Right cardiac atrium (tissue), 5 donors: ENCODE results near the gene GRM4. TPM values are rescaled to one million over a fixed set of nuclear protein-coding genes. Genes with fewer than 3 reads are reported as not detected.

Source experiments
- ATAC-seq, 2 donors: fragments of 200-7000 bp; cut with Tn5 transposase; one replicate each; pipeline versions ENCODE4 v1.8.0 to v1.9.1; 2020; ENCODE audit warnings: moderate library complexity in 2 of 2, mild to moderate bottlenecking in 1 of 2
- DNase-seq, 3 donors: peaks; one replicate each; pipeline ENCODE4 v3.0.0-alpha.2; 2020
- H3K27ac ChIP-seq: one replicate; pipeline ENCODE4 v1.5.1; 2013; ENCODE audit warnings: mild to moderate bottlenecking, low read length, control low read depth, moderate library complexity
- H3K27me3 ChIP-seq: one replicate; pipeline ENCODE4 v1.6.1; 2013; ENCODE audit not compliant: control insufficient read depth, insufficient read depth
- H3K4me1 ChIP-seq: one replicate; pipeline ENCODE4 v1.6.1; 2013; ENCODE audit warnings: low read length; ENCODE audit not compliant: control insufficient read depth, insufficient read depth
- H3K4me3 ChIP-seq: one replicate; pipeline ENCODE4 v1.5.1; 2013; ENCODE audit warnings: low read length, control low read depth
- H3K9me3 ChIP-seq: one replicate; pipeline ENCODE4 v1.6.1; 2013; ENCODE audit warnings: low read length; ENCODE audit not compliant: control insufficient read depth
- WGBS: extraction: QIAGEN DNeasy Blood & Tissue Kit; methylation state at CpG from one replicate; pipeline ENCODE4 v1.1.7; 2013; 5-methylcytosine and 5-hydroxymethylcytosine counted together
- intact Hi-C, 4 donors: fragments of 100-400 bp; cut with DNase I; formaldehyde crosslinking; loops; one replicate each; pipeline versions ENCODE4 v1.11.0 to v1.14.0; 2022 to 2023
- polyA plus RNA-seq: library from polyadenylated mRNA; stranded (reverse); fragments of 200-250 nt; gene quantifications from one replicate; pipeline ENCODE4 v1.2.3, GENCODE V29; 2013
- total RNA-seq, 4 donors: library from RNA; stranded (reverse); fragmentation: NEBNext Ultra II Directional; extraction: Animal tissue kit (Norgen Biotek cat#: 25700); gene quantifications; one replicate each; pipeline ENCODE4 v1.2.1, GENCODE V29; 2021
- donor health status: healthy with polysubstance abuse.
- donor health status: DM: no; HTN: yes; CAD: no.
- donor health status: DM: no; HTN: no; CAD: no.
- donor health status: DM: no; HTN: yes; CAD: no; lungs with severe emphysema.
- donor health status: DM: yes; HTN: yes; CAD: no.

GRM4 gene
- total and polyA plus RNA-seq, 5 donors = not detected

- ATAC-seq (no peak), DNase-seq (no peak)
- Histone ChIP-seq H3K4me1 (peaks cover 4% of the 10 kb centered on the region), H3K27me3 (no peaks in the 10 kb centered on the region), H3K27ac (no peak overlapping the region), H3K9me3 (no peaks in the 10 kb centered on the region), H3K4me3 (no peak overlapping the region)
- 91% methylated on average over 5 of the region's 5 CpGs for WGBS
- intact Hi-C loops = loop anchor here in 1 of 4 donors (10.0 kb wide), 1 partner anchor 365 kb away; no protein-coding TSS in a partner anchor
Measured at GRCh38 chr6:34140075-34140474, 5.8 kb downstream of the GRM4 start.

DNA sequence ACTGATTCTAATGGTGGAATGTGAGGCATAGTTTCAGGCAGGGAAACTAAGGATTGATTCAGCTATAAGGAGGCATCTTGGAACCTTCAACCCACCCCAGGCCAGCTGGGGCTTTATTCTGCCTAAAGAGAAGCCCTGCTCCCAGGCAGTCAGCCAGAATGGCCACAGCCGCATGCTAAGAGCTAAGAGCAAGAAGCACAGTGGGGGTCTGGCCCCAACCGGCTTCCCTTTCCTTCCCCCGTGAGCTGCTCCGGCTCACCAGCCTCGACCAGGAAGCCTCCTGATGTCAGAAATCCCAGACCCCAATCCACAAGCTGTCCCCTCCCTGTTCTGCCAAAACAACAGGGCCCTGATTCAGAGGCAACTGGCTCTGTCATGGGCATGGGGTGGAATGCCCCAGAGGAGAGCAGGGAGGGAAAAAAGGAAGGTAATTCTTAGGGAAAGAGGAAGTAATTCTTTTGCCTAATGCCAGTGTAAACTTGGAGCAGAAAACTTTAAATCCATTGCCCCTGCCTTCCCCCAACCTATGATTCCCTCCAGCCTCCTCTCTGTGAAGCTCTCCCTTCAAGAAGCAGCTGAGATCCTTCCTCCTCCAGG lies 6.9 kb downstream of the GRM4 start:
- DNase-seq (no peak), ATAC-seq (no peak)
- Histone ChIP-seq H3K9me3 (no peaks in the 10 kb centered on the region), H3K27me3 (no peaks in the 10 kb centered on the region), H3K4me1 (peaks cover 3% of the 10 kb centered on the region), H3K27ac (no peak overlapping the region), H3K4me3 (no peak overlapping the region)
- WGBS = 20% methylated on average over 5 of the region's 5 CpGs
- intact Hi-C loops = no loop called here

- Histone ChIP-seq H3K4me3 (no peak overlapping the region), H3K27ac (no peak overlapping the region), H3K9me3 (no peaks in the 10 kb centered on the region), H3K4me1 (no peaks in the 10 kb centered on the region), H3K27me3 (no peaks in the 10 kb centered on the region)
- intact Hi-C loops = no loop called here
- no peak for ATAC-seq
- WGBS = 60% methylated on average over 4 of the region's 4 CpGs
- no peak for DNase-seq
Measured at GRCh38 chr6:34138191-34138590, 7.7 kb downstream of the GRM4 start.

DNA sequence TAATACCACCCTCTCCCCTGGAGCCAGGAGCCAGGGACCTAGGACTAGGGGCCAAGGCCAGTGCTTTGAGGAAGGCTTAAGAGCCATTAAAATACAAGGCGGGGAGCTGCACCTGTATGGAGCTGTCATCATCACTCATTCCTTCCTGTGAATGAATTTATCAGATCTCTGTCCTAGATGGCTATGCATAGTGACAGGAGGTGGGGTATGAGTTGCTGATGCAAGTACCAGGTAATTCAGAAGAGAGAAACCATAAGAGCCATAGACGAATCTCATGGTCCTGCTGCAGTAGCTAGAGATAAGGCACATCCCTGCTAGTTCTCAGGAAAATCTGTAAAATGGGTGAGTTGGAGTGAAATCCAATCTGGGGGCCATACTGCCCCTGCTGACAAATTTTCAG lies 10.3 kb downstream of the GRM4 start:
- no peak for DNase-seq
- Histone ChIP-seq H3K4me3 (no peak overlapping the region), H3K9me3 (no peaks in the 10 kb centered on the region), H3K27ac (no peak overlapping the region), H3K4me1 (no peaks in the 10 kb centered on the region), H3K27me3 (no peaks in the 10 kb centered on the region)
- intact Hi-C loops = no loop called here
- 74% methylated on average over 2 of the region's 2 CpGs for WGBS
- no peak for ATAC-seq

DNA sequence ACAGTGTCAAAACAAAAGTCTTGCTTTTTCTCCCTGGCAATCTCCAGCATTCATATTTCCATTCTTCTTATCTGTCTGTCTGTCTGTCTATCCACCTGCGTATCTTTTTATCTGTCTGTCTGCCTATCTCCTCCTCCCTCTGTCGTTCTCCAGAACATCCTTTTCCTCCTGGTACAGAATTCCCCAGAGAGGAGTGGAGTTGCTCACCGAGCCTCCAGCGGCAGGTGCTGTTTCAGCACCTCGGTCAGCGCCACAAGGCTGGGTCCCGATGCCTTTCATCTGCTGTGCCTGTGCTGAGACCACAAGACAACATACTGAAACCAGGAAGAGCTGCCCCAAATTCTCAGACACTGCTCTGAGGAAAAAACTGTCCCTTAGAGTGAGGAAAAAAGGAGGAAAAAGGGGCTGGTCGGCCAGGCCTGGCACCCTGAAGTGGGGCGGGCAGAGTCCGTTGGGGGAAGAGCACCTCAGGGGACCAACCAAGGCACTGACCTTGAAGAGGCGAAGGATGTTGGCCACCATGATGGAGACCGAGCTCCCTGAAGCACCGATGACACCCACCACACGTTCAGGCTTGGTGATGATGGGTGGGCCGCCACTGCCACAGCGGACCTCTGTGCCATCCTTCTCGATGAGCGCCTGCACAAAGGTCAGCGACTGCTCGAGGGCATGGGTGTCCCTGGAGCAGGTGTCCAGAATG lies 13.3 kb downstream of the GRM4 start:
- peak in 1 of 3 donors; percentile 58 for DNase-seq
- Histone ChIP-seq H3K9me3 (no peaks in the 10 kb centered on the region), H3K4me1 (no peaks in the 10 kb centered on the region), H3K27me3 (no peaks in the 10 kb centered on the region), H3K4me3 (no peak overlapping the region), H3K27ac (no peak overlapping the region)
- ATAC-seq = no peak
- 51% methylated on average over 20 of the region's 20 CpGs for WGBS
- intact Hi-C loops = no loop called here

GRCh38 chr6:34131326-34132290 lies 14.3 kb downstream of the GRM4 start:
- no peak for DNase-seq
- no peak overlapping the region for H3K4me3 ChIP-seq
- intact Hi-C loops = no loop called here
- H3K4me1 ChIP-seq = no peaks in the 10 kb centered on the region
- ATAC-seq = no peak
- no peaks in the 10 kb centered on the region for H3K27me3 ChIP-seq
- WGBS = 10% methylated on average over 11 of the region's 11 CpGs
- H3K9me3 ChIP-seq = no peaks in the 10 kb centered on the region
- H3K27ac ChIP-seq = no peak overlapping the region

DNA sequence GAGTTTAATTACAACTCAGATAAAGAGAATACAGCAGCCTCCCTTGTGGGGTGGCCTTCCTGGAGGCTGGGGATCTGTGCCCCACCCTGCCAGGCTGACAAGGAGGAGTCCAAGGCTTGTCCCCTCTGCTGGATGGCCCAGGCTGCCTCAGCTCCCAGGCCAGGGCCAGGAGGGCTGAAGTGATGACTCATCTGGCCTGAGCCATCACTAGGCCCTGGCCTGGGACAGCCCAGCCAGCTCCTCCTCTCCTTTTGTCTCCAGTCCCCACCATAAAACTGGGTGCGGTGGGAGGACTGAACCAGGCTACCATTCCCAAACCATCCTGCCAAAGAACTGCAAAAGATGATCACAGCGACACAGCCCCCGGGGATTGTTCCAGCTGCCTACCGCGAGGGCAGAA lies 15.0 kb downstream of the GRM4 start:
- 73% methylated on average over 5 of the region's 5 CpGs for WGBS
- Histone ChIP-seq H3K27me3 (no peaks in the 10 kb centered on the region), H3K4me3 (no peak overlapping the region), H3K4me1 (no peaks in the 10 kb centered on the region), H3K27ac (no peak overlapping the region), H3K9me3 (no peaks in the 10 kb centered on the region)
- ATAC-seq (no peak), DNase-seq (no peak)
- intact Hi-C loops = no loop called here

DNA sequence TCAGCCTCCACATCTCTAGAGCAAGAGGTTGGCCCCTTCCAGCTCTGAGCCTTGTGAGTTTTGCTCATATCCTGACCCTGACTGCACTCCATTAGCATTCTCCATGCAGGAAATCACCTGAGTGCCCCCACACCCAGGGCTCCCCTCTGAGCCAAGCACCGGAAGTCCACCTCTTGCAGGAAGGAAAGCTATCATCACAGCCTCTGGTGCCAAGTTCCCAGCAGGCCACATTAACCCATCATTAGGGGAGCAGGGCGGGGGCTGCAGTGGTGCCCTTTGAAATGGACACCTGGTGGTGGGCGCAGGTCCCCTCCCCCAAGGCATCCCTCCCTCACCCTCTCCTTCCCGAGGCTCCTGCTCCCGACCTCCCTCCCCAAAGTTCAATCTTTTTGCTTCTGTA lies 16.1 kb downstream of the GRM4 start:
- no peaks in the 10 kb centered on the region for H3K4me1 ChIP-seq
- no peak overlapping the region for H3K4me3 ChIP-seq
- no peak overlapping the region for H3K27ac ChIP-seq
- ATAC-seq (no peak), DNase-seq (no peak)
- H3K9me3 ChIP-seq = no peaks in the 10 kb centered on the region
- WGBS = 15% methylated on average over 5 of the region's 5 CpGs
- intact Hi-C loops = no loop called here
- H3K27me3 ChIP-seq = no peaks in the 10 kb centered on the region

DNA sequence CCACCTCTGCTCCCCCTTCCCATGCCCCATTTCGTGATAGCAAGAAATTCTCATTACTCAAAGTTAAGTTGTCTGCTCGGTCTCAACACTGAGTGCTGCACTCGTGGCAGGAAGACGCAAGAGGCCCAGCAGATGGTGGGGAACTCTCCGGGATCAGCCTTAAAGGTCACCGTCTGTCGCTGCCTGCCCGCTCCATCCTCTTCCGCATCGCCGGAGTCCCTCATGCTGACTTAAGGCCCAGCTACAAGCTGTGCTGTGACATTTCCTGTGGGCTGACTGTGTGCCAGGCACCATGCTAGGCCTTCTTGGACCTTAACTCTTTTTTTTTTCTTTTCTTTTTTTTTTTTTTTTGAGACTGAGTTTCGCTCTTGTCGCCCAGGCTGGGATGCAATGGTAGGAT lies 17.8 kb downstream of the GRM4 start:
- H3K27me3 ChIP-seq = no peaks in the 10 kb centered on the region
- no peaks in the 10 kb centered on the region for H3K9me3 ChIP-seq
- ATAC-seq = no peak
- H3K4me1 ChIP-seq = no peaks in the 10 kb centered on the region
- 73% methylated on average over 13 of the region's 13 CpGs for WGBS
- no peak overlapping the region for H3K4me3 ChIP-seq
- DNase-seq = no peak
- H3K27ac ChIP-seq = no peak overlapping the region
- intact Hi-C loops = no loop called here

DNA sequence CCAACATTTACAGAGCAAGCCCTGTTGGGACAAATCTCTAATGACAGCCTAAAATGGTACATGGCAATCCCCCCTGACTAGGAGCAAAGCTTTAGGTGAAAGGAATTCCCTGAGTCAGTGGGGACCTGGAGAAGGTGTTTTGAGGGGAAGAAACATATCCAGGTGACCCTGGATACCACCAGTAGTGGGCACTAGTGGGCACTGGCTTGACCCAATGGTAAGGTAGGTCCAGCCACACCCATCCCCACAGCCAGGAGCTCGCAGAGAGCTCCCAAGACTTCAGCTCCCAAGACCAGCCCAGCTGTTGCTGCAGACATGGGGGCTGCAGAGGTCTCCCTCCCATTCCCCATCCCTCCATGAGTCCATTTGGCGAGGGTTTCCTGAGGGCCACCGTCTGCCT lies 19.5 kb downstream of the GRM4 start:
- Histone ChIP-seq H3K4me1 (no peaks in the 10 kb centered on the region), H3K27me3 (no peaks in the 10 kb centered on the region), H3K4me3 (no peak overlapping the region), H3K9me3 (no peaks in the 10 kb centered on the region), H3K27ac (no peak overlapping the region)
- 49% methylated on average over 3 of the region's 3 CpGs for WGBS
- intact Hi-C loops = no loop called here
- ATAC-seq (no peak), DNase-seq (no peak)

DNA sequence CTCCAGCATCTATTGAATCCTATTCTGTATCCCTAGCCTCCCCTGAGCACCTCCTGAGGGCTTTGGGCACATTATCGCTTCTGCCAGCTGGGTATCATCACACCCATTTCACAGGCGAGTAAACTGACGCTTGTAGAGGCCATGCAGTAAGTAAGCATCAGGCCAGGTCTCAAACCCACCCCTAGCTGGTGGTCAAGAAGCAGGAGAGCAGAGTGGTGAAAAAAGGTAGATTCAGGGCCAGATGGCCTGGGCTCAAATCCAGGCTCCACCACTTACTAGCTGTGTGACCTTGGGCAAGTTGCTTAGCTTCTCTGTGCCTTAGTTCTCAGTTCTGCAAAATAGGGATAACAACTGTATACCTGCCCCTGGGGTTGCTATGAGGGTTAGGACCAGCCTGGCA lies 19.9 kb downstream of the GRM4 start:
- H3K4me1 ChIP-seq = no peaks in the 10 kb centered on the region
- 86% methylated on average over 3 of the region's 3 CpGs for WGBS
- no peaks in the 10 kb centered on the region for H3K27me3 ChIP-seq
- intact Hi-C loops = no loop called here
- H3K4me3 ChIP-seq = no peak overlapping the region
- no peaks in the 10 kb centered on the region for H3K9me3 ChIP-seq
- H3K27ac ChIP-seq = no peak overlapping the region
- ATAC-seq (no peak), DNase-seq (no peak)
